Aorta (tissue), 5 donors: ENCODE results near the gene ILF2. TPM values are rescaled to one million over a fixed set of nuclear protein-coding genes. Genes with fewer than 3 reads are reported as not detected.
"Not testable (repeated sequence)": the region's sequence is repeated elsewhere in the genome, so short reads cannot be mapped to it uniquely, and the experiment has no call there.

Source experiments
- ATAC-seq: fragments of 200-7000 bp; cut with Tn5 transposase; one replicate; pipeline ENCODE4 v1.9.1; 2022; ENCODE audit warnings: moderate library complexity; ENCODE audit not compliant: low FRiP score
- DNase-seq, 2 donors: peaks; one replicate each; pipeline ENCODE4 v3.0.0-alpha.2; 2020
- H3K27ac ChIP-seq, 2 donors: one replicate each; pipeline ENCODE4 v1.5.1; 2013; ENCODE audit warnings: low read length in 2 of 2, mild to moderate bottlenecking in 2 of 2, moderate library complexity in 2 of 2, control low read depth in 1 of 2, inconsistent platforms in 1 of 2, low read depth in 1 of 2
- H3K27me3 ChIP-seq, 2 donors: one replicate each; pipeline ENCODE4 v1.6.1; 2013; ENCODE audit warnings: control low read depth in 1 of 2, low read length in 1 of 2, mild to moderate bottlenecking in 1 of 2, moderate library complexity in 1 of 2; ENCODE audit not compliant: insufficient read depth in 2 of 2, control insufficient read depth in 1 of 2
- H3K36me3 ChIP-seq, 2 donors: one replicate each; pipeline ENCODE4 v1.6.1; 2013; ENCODE audit warnings: control low read depth in 1 of 2, low read length in 1 of 2, mild to moderate bottlenecking in 1 of 2; ENCODE audit not compliant: insufficient read depth in 2 of 2, control insufficient read depth in 1 of 2
- H3K4me1 ChIP-seq, 2 donors: one replicate each; pipeline ENCODE4 v1.6.1; 2013; ENCODE audit warnings: low read length in 2 of 2, control low read depth in 1 of 2, mild to moderate bottlenecking in 1 of 2, moderate library complexity in 1 of 2; ENCODE audit not compliant: insufficient read depth in 2 of 2, control insufficient read depth in 1 of 2
- H3K4me3 ChIP-seq, 2 donors: one replicate each; pipeline ENCODE4 v1.5.1; 2013; ENCODE audit warnings: low read length in 2 of 2, control low read depth in 1 of 2, mild to moderate bottlenecking in 1 of 2
- H3K9me3 ChIP-seq: one replicate; pipeline ENCODE4 v1.6.1; 2013; ENCODE audit warnings: mild to moderate bottlenecking, low read length; ENCODE audit not compliant: control insufficient read depth
- WGBS, 2 donors: extraction: QIAGEN DNeasy Blood & Tissue Kit; methylation state at CpG; one replicate each; pipeline ENCODE4 v1.1.7; 2013; 5-methylcytosine and 5-hydroxymethylcytosine counted together
- intact Hi-C, 2 donors: fragments of 100-400 bp; cut with DNase I; formaldehyde crosslinking; loops; one replicate each; pipeline versions ENCODE4 v1.14.2 to v1.15.0; 2022
- long read RNA-seq, 2 donors: library from polyadenylated mRNA; unstranded; transcript quantifications; one replicate each; pipeline ENCODE4 v2.0.0, GENCODE V29; 2020 to 2021
- polyA plus RNA-seq, 2 donors: library from polyadenylated mRNA; stranded (reverse); fragments of 200-250 nt; gene quantifications; one replicate each; pipeline ENCODE4 v1.2.3, GENCODE V29; 2013
- total RNA-seq, 2 donors: library from RNA; stranded (reverse); fragmentation: NEBNext Ultra II Directional; extraction: Animal tissue kit (Norgen Biotek cat#: 25700); gene quantifications; one replicate each; pipeline ENCODE4 v1.2.1, GENCODE V29; 2021
- donor health status: healthy with polysubstance abuse.
- donor health status: Bipolar disorder and iron deficiency.
- donor health status: DM: no; HTN: no; CAD: no.
- donor health status: DM: no; HTN: no; CAD: no.
- donor health status: DM: yes; HTN: yes; CAD: no.

Gene ILF2
- total RNA-seq (10 to 100 TPM; 70.6 to 82.9 TPM), polyA plus RNA-seq (10 to 100 TPM; 67.0 to 72.8 TPM)
- long read RNA-seq, donor 1, transcript ILF2-201 (14 exons, 1,659 nt): major isoform, 249 of 284 reads
- long read RNA-seq, donor 1, partial matches to known transcripts: 15 of 284 reads
- long read RNA-seq, donor 1, other reads (novel, unspliced or antisense): 19 of 284 reads
- long read RNA-seq, donor 2, transcript ILF2-201 (14 exons, 1,659 nt): major isoform, 20 of 23 reads
- long read RNA-seq, donor 2, partial matches to known transcripts: 2 of 23 reads
- long read RNA-seq, donor 2, other reads (novel, unspliced or antisense): 1 of 23 reads

DNA sequence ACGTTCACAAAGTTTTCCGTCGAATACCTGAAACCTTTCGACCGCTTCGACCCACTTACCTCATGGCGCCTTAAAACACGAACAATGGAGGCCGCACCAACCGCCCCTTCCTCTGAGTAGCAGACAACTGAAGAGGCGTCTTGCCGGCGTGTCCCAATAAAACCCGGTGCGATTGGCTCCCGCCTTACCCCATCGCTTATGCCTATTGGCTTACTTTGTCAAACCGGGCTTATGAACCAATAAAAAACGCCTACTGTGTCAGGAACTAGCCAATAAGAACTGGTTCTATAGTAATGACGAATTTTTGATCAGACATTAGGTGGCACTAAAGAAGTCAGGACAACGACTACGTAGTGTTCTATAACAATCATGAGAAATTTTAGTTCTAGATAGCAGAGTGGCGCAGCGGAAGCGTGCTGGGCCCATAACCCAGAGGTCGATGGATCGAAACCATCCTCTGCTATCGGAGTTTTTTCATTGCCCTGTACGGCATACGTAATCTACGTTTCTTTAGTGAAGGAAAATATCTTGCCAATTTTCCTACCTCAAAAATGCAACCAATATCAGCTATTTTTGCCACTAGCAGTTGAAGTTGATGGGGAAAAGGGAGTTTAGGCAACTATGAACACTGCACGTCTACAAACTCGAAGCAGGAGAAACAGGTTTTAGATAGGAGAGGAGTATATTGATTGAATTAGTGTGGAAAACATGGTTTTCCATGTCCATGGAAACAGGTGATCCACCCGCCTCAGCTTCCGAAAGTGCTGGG, at the start of gene ILF2:
Gene ILF2, minus strand, starts transcription at position 135 of the 769 bp plus-strand sequence. Its CDS starts 71 bp downstream, at position 64.
- ATAC-seq: peak; percentile 96
- peak; percentile 99 for DNase-seq
- intact Hi-C loops: loop anchor here (5.0 to 10.0 kb wide), 2 partner anchors 96 to 316 kb away; partner anchors contain the start of gene RAB13 (in 1 of the 2)
- no peaks in the 10 kb centered on the region for H3K9me3 ChIP-seq
- peaks cover 0 to 2% of the 10 kb centered on the region in 2 donors for H3K36me3 ChIP-seq
- H3K27me3 ChIP-seq: no peaks in the 10 kb centered on the region
- peak within 1 kb of the TSS; percentile 22 to 87 for H3K27ac ChIP-seq
- H3K4me3 ChIP-seq: peak within 1 kb of the TSS; percentile 74 to 82
- H3K4me1 ChIP-seq: no peaks in the 10 kb centered on the region
- WGBS, 2 donors: 0% methylated on average over 35 of the region's 35 CpGs

DNA sequence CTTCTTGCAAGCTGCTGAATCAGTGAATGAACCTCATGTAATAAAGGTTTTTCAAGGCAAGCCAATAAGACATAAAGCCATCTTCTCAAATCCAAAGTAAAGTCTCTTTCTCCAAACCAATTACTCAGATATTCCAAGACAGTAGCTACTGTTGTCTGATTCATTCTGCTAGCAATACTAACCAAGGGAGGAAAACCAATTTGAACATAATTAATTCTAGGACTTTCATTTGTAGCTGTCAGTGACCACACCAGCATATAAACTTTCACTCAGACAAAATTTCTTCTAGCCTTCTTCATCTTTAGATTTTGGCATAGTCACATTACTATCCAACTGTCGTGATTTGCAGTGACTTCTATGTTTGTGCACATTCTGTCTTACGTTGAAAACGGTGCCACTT, 46.5 kb upstream of the ILF2 start:
- WGBS, 2 donors: 79 to 81% methylated on average over 3 of the region's 3 CpGs

DNA sequence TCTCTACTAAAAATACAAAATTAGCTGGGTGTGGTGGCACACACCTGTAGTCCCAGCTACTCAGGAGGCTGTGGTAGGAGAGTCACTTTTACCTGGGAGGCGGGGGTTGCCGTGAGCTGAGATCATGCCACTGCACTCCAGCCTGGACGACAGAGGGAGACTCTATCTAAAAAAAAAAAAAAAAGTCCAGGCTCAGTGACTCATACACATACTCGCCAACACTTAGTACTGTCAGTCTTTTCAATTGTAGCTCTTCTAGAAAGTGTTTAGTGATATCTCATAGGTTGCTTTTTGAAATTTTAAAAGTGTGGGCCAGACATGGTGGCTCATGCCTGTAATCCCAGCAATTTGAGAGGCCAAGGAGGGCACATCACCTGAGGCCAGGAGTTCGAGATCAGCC, 45.4 kb upstream of the ILF2 start:
- H3K36me3 ChIP-seq, DNase-seq, intact Hi-C loops, H3K9me3 ChIP-seq, H3K4me3 ChIP-seq, H3K4me1 ChIP-seq, ATAC-seq, H3K27ac ChIP-seq, H3K27me3 ChIP-seq: not testable (repeated sequence)
- WGBS, 2 donors: 80 to 83% methylated on average over 5 of the region's 5 CpGs

More for the DNA sequence above, 46.5 kb upstream of the ILF2 start:
- intact Hi-C loops: no loop called here
- H3K27ac ChIP-seq: no peak overlapping the region
- ATAC-seq (no peak), DNase-seq (no peak)
- no peak overlapping the region for H3K4me3 ChIP-seq
- no peaks in the 10 kb centered on the region for H3K4me1 ChIP-seq
- no peaks in the 10 kb centered on the region for H3K36me3 ChIP-seq
- no peaks in the 10 kb centered on the region for H3K9me3 ChIP-seq
- no peaks in the 10 kb centered on the region for H3K27me3 ChIP-seq

DNA sequence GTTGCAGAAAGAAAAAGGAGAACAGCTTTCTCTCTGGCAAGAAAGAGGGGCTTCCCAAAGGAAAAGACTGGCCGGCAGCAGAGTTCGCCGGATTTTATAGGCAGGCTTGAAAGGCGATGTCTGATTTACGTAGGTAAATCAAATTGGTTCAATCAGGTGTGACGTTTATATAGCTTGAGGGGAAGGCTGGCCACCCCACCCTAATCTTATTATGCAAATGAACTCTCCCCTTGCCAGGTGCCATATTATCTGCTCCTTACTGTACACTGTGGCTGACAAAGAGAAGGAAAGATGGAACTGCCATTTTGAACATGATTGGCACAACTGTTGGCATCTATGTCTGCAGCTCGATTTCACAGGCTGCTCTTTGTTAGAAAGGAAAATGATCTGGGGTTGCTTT, 40.2 kb upstream of the ILF2 start:
- H3K27me3 ChIP-seq: no peaks in the 10 kb centered on the region
- intact Hi-C loops: no loop called here
- no peak overlapping the region for H3K27ac ChIP-seq
- H3K9me3 ChIP-seq: no peaks in the 10 kb centered on the region
- 69 to 71% methylated on average over 7 of the region's 7 CpGs for WGBS, 2 donors
- no peaks in the 10 kb centered on the region for H3K4me1 ChIP-seq
- no peaks in the 10 kb centered on the region for H3K36me3 ChIP-seq
- ATAC-seq (no peak), DNase-seq (no peak)
- H3K4me3 ChIP-seq: no peak overlapping the region

DNA sequence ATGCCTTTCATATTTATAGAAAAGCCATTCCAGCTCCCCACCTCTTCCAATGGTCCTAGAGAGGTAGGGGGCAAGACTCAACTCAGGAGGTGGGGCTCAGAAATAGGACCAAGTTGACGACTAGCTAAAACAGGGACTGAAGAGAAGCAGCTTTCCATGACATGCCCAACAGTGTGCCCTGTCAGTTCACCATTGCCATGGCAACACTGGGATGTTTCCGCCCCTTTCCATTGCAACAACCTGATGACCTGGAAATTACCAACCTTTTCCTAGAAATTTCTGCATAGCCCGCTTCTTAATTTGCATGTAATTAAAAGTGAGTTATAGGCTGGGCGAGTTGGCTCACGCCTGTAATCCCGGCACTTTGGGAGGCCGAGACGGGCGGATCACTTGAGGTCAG, 34.7 kb upstream of the ILF2 start:
- WGBS, 2 donors: 95 to 97% methylated on average over 9 of the region's 9 CpGs
- no peaks in the 10 kb centered on the region for H3K9me3 ChIP-seq
- H3K27ac ChIP-seq: no peak overlapping the region
- DNase-seq (no peak), ATAC-seq (no peak)
- no peaks in the 10 kb centered on the region for H3K4me1 ChIP-seq
- no peaks in the 10 kb centered on the region for H3K36me3 ChIP-seq
- intact Hi-C loops: no loop called here
- H3K27me3 ChIP-seq: no peaks in the 10 kb centered on the region
- no peak overlapping the region for H3K4me3 ChIP-seq

DNA sequence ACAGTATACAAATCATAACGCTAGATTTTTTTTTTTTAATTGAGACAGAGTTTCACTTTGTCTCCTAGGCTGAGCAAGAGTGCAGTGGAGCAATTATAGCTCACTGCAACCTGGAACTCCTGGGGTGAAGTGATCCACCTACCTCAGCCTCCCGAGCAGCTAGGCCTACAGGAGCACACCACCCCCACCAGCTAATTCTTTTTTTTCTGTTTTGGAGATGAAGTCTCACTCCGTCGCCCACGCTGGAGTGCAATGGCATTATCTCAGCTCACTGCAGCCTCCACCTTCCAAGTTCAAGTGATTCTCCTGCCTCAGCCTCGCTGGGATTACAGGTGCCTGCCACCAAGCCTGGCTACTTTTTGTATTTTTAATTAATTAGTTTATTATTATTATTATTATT, 29.0 kb upstream of the ILF2 start:
- Histone ChIP-seq H3K36me3 (no peaks in the 10 kb centered on the region), H3K27ac (no peak overlapping the region), H3K9me3 (no peaks in the 10 kb centered on the region), H3K27me3 (no peaks in the 10 kb centered on the region), H3K4me3 (no peak overlapping the region), H3K4me1 (peaks cover 0 to 3% of the 10 kb centered on the region in 2 donors)
- DNase-seq: no peak
- ATAC-seq: no peak
- 64 to 77% methylated on average over 6 of the region's 6 CpGs for WGBS, 2 donors
- intact Hi-C loops: loop anchor here (5.0 kb wide), 1 partner anchor 48 kb away; no protein-coding TSS in a partner anchor

DNA sequence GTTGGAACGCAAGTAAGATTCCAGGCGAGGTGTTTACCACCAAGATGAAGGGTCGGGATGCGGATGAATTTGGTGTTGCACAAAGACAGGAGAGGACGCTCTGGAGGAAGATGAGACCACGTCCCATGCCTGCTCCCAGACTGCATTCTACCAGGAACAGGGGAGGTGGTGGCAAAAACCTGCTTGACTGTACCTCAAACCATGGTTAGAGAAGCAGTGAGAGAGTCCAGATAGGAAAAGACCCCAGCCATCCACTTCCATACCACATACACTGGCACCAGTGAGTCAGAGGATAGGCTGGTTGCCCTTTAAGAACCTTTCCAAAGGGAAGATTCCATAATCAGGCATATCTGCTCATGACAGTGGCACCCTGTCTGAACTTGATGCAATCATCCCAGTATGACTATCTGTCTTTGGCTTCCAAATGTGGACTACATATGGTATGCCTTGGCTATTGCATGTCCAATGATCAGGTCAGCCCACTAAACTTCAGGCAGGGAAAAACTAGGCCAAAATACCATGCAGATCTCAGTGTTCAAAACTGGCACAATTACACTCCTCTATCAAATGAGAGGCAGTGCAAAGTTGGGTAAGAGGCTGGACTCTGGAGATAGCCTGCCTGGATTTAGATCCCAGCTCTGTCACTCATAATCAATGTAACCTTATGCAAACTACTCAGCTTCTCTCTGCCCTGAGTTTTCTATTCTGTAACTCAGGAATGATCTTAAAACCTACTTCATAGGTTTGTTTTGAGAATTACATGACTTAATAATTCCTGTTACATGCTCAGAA, 28.3 kb upstream of the ILF2 start:
- 38 to 50% methylated on average over 6 of the region's 6 CpGs for WGBS, 2 donors
- H3K9me3 ChIP-seq: no peaks in the 10 kb centered on the region
- ATAC-seq: no peak
- peak overlapping the region; percentile 85 to 97 for H3K27ac ChIP-seq
- no peak for DNase-seq
- H3K4me1 ChIP-seq: peaks cover 0 to 3% of the 10 kb centered on the region in 2 donors
- intact Hi-C loops: loop anchor here (5.0 kb wide), 1 partner anchor 48 kb away; no protein-coding TSS in a partner anchor
- H3K36me3 ChIP-seq: no peaks in the 10 kb centered on the region
- H3K4me3 ChIP-seq: no peak overlapping the region
- no peaks in the 10 kb centered on the region for H3K27me3 ChIP-seq
